ENCODE results near the gene NKAIN4. TPM values are rescaled to one million over a fixed set of nuclear protein-coding genes. Genes with fewer than 3 reads are reported as not detected.

Gene NKAIN4
- total RNA-seq, 1 donor from 2014 or later = 44.0 TPM

GRCh38 chr20:63294536-63294900, 40.3 kb upstream of the NKAIN4 start:
- Mint-ChIP-seq H3K27me3 (ENCODE audit: low read depth) (peaks cover 4% of the 10 kb centered on the region), H3K4me3 (no peak overlapping the region)

DNA sequence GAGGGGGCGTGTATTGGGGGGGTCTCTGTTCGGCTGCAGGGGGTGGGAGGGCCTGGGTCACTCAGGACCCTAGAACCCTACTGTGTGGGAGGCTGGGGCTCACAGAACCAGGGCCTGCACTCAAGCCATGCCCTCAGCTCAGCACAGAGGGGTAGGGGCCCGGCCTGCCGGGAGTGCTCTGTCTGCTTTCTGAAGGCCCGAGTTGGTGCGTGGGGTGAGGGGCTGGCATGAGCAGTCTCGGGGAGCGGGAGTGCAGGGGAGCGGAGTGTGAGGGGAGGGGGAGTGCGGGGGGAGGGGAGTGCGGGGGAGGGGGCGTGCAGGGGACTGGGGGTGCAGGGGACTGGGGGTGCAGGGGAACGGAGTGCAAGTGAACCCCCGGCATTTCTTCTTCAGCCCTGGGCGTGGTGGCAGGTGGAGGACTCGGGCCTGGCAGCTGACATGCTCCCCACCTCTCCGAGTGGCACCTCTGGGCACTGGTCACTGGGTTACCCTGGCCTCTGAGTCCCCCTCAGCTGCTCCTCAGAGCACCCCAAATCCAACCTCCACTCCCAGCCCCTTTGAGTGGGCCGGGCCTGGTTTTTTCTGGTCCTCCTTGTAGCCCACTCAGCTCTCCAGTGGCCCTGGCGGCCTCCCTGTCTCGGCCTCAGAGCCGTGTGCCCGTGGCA, 39.7 kb upstream of the NKAIN4 start:
- TF ChIP-seq, protein P1, sequence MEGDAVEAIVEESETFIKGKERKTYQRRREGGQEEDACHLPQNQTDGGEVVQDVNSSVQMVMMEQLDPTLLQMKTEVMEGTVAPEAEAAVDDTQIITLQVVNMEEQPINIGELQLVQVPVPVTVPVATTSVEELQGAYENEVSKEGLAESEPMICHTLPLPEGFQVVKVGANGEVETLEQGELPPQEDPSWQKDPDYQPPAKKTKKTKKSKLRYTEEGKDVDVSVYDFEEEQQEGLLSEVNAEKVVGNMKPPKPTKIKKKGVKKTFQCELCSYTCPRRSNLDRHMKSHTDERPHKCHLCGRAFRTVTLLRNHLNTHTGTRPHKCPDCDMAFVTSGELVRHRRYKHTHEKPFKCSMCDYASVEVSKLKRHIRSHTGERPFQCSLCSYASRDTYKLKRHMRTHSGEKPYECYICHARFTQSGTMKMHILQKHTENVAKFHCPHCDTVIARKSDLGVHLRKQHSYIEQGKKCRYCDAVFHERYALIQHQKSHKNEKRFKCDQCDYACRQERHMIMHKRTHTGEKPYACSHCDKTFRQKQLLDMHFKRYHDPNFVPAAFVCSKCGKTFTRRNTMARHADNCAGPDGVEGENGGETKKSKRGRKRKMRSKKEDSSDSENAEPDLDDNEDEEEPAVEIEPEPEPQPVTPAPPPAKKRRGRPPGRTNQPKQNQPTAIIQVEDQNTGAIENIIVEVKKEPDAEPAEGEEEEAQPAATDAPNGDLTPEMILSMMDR (conservative IDR thresholded peaks at IDR 0.05) = no peak
- no peak overlapping the region for H3K27ac Mint-ChIP-seq (ENCODE audit: unreplicated experiment)
- H3K4me1 Mint-ChIP-seq = peaks cover 27% of the 10 kb centered on the region
- peaks cover 1% of the 10 kb centered on the region for H3K36me3 Mint-ChIP-seq (ENCODE audit: low read depth)
- no peaks in the 10 kb centered on the region for H3K9me3 Mint-ChIP-seq
- H3K27me3 Mint-ChIP-seq (ENCODE audit: low read depth) = peaks cover 4% of the 10 kb centered on the region
- no peak overlapping the region for H3K4me3 Mint-ChIP-seq
- no peak for DNase-seq (ENCODE audit: low read depth, low spot score)

More at GRCh38 chr20:63294536-63294900, 40.3 kb upstream of the NKAIN4 start:
- DNase-seq (ENCODE audit: low read depth, low spot score) = no peak
- TF ChIP-seq, protein P1 (conservative IDR thresholded peaks at IDR 0.05) = no peak
- peak overlapping the region; percentile 43 for H3K27ac Mint-ChIP-seq (ENCODE audit: unreplicated experiment)
- peaks cover 30% of the 10 kb centered on the region for H3K4me1 Mint-ChIP-seq
- H3K36me3 Mint-ChIP-seq (ENCODE audit: low read depth) = peaks cover 2% of the 10 kb centered on the region
- no peaks in the 10 kb centered on the region for H3K9me3 Mint-ChIP-seq

- H3K9me3 Mint-ChIP-seq = no peaks in the 10 kb centered on the region
- H3K4me3 Mint-ChIP-seq = no peak overlapping the region
- no peaks in the 10 kb centered on the region for H3K36me3 Mint-ChIP-seq (ENCODE audit: low read depth)
- H3K27ac Mint-ChIP-seq (ENCODE audit: unreplicated experiment) = no peak overlapping the region
- H3K4me1 Mint-ChIP-seq = peaks cover 26% of the 10 kb centered on the region
- no peak for DNase-seq (ENCODE audit: low read depth, low spot score)
- peaks cover 4% of the 10 kb centered on the region for H3K27me3 Mint-ChIP-seq (ENCODE audit: low read depth)
- TF ChIP-seq, protein P1 (conservative IDR thresholded peaks at IDR 0.05) = no peak
These were observed 39.2 kb upstream of the NKAIN4 start for GRCh38 chr20:63293456-63293855.

GRCh38 chr20:63292904-63293303, 38.6 kb upstream of the NKAIN4 start, which contains the start of gene COL20A1:
Gene COL20A1, plus strand, starts transcription at chr20:63293186. Its CDS starts 1,922 bp downstream, at chr20:63295108.
- TF ChIP-seq, protein P1 (conservative IDR thresholded peaks at IDR 0.05) = no peak
- H3K27me3 Mint-ChIP-seq (ENCODE audit: low read depth) = peaks cover 4% of the 10 kb centered on the region
- no peak within 1 kb of the TSS for H3K4me3 Mint-ChIP-seq
- no peak for DNase-seq (ENCODE audit: low read depth, low spot score)
- no peak within 1 kb of the TSS for H3K27ac Mint-ChIP-seq (ENCODE audit: unreplicated experiment)
- H3K4me1 Mint-ChIP-seq = peaks cover 26% of the 10 kb centered on the region
- H3K36me3 Mint-ChIP-seq (ENCODE audit: low read depth) = no peaks in the 10 kb centered on the region
- no peaks in the 10 kb centered on the region for H3K9me3 Mint-ChIP-seq

GRCh38 chr20:63292292-63292701, 38.0 kb upstream of the NKAIN4 start:
- no peak overlapping the region for H3K4me3 Mint-ChIP-seq
- H3K27ac Mint-ChIP-seq (ENCODE audit: unreplicated experiment) = no peak overlapping the region
- TF ChIP-seq, protein P1 (conservative IDR thresholded peaks at IDR 0.05) = no peak
- H3K4me1 Mint-ChIP-seq = peaks cover 26% of the 10 kb centered on the region
- DNase-seq (ENCODE audit: low read depth, low spot score) = no peak
- H3K27me3 Mint-ChIP-seq (ENCODE audit: low read depth) = peaks cover 4% of the 10 kb centered on the region
- H3K9me3 Mint-ChIP-seq = no peaks in the 10 kb centered on the region
- H3K36me3 Mint-ChIP-seq (ENCODE audit: low read depth) = no peaks in the 10 kb centered on the region

All from neural crest cell (in vitro differentiated cells).